Measurements from ENCODE around the gene SYMPK.

GRCh38 chr19:45864629-45865082 is 1.7 kb upstream of the SYMPK start:
- TF ChIP-seq REST (IDR thresholded peaks at IDR 0.05; ENCODE audit: insufficient replicate concordance, low read depth) (no peak), CTCF (IDR thresholded peaks at IDR 0.05; ENCODE audit: insufficient read depth, low read length) (no peak), POLR2AphosphoS5 (IDR thresholded peaks at IDR 0.05; ENCODE audit: low read depth) (no peak)

All from HL-60 (cell line).